GM12874 (cell line): ENCODE measurements around the gene NPHP4.

Experiments used
- CTCF ChIP-seq: IDR thresholded peaks from 2 replicates; pipeline ENCODE4 v1.5.1; 2011; ENCODE audit warnings: low read depth, mild to moderate bottlenecking, control low read depth, low read length, moderate library complexity; ENCODE audit not compliant: insufficient read depth

Gene NPHP4

GRCh38 chr1:5939271-5940170 lies 52.7 kb downstream of the NPHP4 start:
- no peak for TF ChIP-seq CTCF

- TF ChIP-seq CTCF, result no peak
Observed at GRCh38 chr1:5938101-5938646, 54.1 kb downstream of the NPHP4 start.

- no peak for TF ChIP-seq CTCF
Observed at GRCh38 chr1:5937373-5937857, 54.8 kb downstream of the NPHP4 start.

GRCh38 chr1:5936621-5937372 lies 55.4 kb downstream of the NPHP4 start:
- TF ChIP-seq CTCF, result no peak

- no peak for TF ChIP-seq CTCF
Observed at GRCh38 chr1:5936126-5936525, 56.1 kb downstream of the NPHP4 start.

GRCh38 chr1:5935026-5935425 lies 57.2 kb downstream of the NPHP4 start:
- no peak for TF ChIP-seq CTCF

- no peak for TF ChIP-seq CTCF
Observed at GRCh38 chr1:5934058-5934884, 58.0 kb downstream of the NPHP4 start.
